Epithelial cell of proximal tubule (primary cell): ENCODE data around the gene ZWILCH. TPM values are rescaled to one million over a fixed set of nuclear protein-coding genes. Genes with fewer than 3 reads are reported as not detected.

ENCODE experiments used
- DNase-seq: peaks from one replicate; pipeline ENCODE4 v3.0.0-alpha.2; 2011; ENCODE audit warnings: low read depth
- H3K4me3 ChIP-seq: 2 replicates; pipeline ENCODE4 v1.5.1; 2011; ENCODE audit warnings: low read depth, mild to moderate bottlenecking, low read length
- total RNA-seq: library from RNA; depleted of rRNA; stranded (reverse); fragments of >200 nt; gene quantifications from 2 replicates; pipeline ENCODE4 v1.2.3, GENCODE V29; 2015
- TF ChIP-seq, protein P1 (sequence below): conservative IDR thresholded peaks from 2 replicates; pipeline ENCODE4 v1.5.1; 2012; ENCODE audit warnings: low read depth, mild to moderate bottlenecking, low read length

Gene ZWILCH
- total RNA-seq, 1 donor from 2014 or later, result 30.6 TPM

DNA sequence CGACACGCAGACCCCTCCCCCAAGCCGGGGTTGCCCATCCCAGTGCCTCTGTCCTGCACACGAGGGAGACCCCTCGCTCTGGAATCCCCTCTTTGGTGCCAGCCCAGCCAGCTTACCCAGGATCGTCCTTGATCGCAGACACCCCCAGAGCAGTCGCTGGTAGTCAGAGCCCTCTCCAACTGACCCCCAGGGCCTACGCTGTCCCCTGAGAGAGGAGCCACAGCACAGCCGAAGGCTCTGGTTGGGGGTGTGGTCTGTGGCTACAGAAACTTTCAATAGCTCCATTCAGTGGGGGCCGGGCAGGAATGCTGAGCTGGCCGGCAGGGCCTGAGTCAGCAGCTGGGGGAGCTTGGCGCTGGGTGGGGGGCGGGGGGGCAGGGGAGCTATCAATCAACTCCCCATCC is 60.6 kb downstream of the ZWILCH start, which contains the start of gene LCTL:
TSS of gene LCTL (minus strand) at position 258 of the 404 bp plus-strand sequence. CDS start 633 bp downstream, outside the sequence.
- DNase-seq, result no peak
- TF ChIP-seq, protein P1, sequence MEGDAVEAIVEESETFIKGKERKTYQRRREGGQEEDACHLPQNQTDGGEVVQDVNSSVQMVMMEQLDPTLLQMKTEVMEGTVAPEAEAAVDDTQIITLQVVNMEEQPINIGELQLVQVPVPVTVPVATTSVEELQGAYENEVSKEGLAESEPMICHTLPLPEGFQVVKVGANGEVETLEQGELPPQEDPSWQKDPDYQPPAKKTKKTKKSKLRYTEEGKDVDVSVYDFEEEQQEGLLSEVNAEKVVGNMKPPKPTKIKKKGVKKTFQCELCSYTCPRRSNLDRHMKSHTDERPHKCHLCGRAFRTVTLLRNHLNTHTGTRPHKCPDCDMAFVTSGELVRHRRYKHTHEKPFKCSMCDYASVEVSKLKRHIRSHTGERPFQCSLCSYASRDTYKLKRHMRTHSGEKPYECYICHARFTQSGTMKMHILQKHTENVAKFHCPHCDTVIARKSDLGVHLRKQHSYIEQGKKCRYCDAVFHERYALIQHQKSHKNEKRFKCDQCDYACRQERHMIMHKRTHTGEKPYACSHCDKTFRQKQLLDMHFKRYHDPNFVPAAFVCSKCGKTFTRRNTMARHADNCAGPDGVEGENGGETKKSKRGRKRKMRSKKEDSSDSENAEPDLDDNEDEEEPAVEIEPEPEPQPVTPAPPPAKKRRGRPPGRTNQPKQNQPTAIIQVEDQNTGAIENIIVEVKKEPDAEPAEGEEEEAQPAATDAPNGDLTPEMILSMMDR, result no peak
- no peak within 1 kb of the TSS for H3K4me3 ChIP-seq

DNA sequence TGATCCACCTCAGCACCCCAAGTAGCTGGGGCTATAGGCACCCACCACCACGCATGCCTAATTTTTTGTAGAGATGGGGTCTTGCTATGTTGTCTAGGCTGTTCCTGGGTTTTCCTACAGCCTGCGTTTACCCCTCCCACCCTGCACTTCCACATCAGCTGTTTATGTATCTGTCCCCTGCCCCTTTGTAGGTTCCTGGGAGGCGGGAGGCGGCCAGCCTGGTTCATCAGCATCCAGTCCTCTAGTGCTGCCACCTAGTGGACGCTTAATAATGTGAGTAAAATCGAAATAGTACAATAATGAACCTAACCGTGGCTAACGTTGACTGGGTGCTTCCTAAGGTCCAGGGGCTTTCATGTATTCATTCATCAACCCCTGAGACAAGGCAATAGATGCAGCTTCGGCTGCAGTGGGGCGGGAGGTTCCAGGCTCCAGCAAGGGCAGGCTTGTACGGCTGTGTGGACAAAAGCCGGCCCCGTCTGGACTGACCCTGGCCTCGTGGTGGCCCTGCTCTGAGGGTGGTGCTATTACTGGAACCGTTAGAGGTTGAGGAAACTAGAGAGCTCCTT is 61.9 kb downstream of the ZWILCH start:
- H3K4me3 ChIP-seq, result no peak overlapping the region
- no peak for DNase-seq
- TF ChIP-seq, protein P1, result peak; percentile 77

DNA sequence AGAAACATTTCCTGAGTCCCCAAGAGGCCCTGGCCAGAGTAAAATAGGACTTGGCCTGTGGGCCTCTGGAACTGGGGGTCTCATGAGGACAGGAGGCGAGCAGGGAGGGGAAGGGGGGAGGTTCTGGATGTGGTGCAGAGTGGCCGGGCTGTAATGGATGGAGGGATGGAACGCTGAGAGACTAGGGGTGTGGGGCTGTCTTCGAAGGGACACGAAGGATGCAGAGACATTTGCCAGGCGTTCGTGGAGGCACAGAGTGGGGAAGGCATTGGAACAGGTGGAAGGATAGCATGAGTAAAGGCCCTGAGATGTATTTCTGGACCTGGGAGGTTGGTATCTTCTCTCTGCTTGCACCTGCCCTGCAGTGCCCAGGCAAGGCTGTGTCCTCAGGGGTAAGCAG is 62.8 kb downstream of the ZWILCH start:
- H3K4me3 ChIP-seq, result no peak overlapping the region
- TF ChIP-seq, protein P1, result no peak
- DNase-seq, result no peak

DNA sequence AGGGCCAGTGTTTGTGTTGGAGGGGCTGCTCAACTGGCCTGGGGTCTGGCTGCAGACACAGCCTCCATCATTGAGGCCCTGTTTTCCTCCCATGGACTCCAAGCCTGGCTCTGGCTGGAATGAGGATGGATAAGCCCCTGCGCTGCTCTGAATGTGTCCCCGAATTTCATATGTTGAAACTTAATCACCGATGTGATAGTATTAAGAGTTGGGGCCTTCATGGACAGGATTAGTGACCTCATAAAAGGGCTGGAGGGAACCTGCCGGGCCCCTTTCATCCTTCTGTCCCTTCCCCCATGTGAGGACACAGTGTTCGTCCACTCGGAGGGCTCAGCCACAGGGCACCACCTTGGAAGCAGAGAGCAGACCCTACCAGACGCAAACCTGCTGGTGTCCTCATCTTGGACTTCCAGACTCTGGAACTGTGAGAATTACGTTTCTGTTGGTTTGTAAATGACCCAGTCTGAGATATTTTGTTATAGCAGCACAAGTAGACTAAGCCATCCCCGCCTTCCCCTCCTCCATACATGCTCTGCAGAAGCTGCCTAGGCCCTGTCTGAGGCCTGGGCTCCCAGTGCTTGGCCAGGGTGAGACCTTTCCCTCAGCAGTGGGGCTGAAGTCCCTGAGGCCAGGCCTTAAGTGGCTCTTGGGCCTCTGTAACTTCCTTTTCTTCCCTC is 64.5 kb downstream of the ZWILCH start:
- DNase-seq, result no peak
- TF ChIP-seq, protein P1, result no peak
- H3K4me3 ChIP-seq, result no peak overlapping the region

DNA sequence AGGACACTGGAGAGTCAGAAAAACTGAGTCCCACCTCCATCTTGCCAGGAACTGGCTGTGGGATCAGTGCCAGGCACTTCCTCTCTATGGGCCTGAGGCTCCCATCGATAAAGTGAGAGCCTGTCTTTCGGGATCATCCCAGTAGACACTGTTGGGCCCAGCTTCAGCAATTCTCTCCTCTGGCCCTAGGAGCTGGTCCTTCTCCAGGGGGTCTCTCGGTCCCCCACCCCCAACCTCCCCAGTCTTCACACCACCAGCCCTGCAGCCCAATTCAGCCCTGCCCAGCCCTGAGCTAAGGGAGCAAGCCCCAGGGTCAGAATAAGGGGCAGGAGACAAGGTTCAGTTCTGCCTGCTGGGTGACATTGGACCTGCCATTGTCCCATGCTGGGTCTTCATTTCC is 65.2 kb downstream of the ZWILCH start:
- H3K4me3 ChIP-seq, result no peak overlapping the region
- TF ChIP-seq, protein P1, result no peak
- DNase-seq, result no peak

DNA sequence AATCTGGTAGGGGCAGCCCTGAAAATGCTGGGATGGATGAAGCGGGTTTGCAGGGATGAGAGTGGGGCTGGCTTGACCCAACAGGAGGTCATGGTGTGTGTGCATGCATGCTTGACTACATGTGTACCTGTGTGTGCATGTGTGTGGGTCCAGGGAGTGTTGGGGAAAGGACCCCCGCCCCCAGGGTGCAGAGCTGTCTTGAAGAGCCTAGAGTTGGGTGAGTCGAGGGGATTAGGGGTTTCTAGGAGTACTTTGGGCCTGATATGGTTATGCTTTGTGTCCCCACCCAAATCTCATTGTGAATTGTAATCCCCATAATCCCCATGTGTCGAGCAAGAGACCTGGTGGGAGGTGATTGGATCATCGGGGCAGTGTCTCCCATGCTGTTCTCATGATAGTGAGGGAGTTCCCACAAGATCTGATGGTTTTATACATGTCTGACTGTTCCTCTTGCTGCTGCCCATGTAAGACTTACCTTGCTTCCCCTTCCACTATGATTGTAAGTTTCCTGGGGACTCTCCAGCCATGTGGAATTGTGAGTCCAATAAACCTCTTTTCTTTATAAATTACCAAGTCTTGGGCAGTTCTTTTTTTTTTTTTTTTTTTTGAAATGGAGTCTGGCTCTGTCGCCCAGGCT is 65.8 kb downstream of the ZWILCH start:
- TF ChIP-seq, protein P1, result no peak
- no peak for DNase-seq
- no peak overlapping the region for H3K4me3 ChIP-seq

DNA sequence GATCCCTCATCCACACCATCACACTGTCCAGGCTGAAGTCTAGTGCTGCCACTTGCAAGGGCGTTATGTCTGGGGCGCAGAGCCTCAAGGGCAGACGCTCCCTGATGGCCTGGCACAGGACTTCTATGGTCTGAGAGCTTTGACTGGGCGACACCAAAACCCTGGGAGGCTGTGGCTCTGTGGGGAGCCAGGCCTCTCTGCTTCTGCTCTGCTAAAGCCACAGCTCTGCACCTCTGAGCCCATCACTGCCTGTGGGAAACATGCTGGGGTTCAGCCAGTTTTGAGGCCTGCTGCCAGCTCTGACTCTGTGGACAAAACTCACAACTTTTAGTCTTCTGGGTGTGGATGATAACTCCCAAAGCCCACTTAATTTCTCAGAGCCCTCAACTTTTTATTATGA is 67.0 kb downstream of the ZWILCH start:
- no peak for DNase-seq
- TF ChIP-seq, protein P1, result no peak

More for the DNA sequence above, 67.0 kb downstream of the ZWILCH start:
- H3K4me3 ChIP-seq, result no peak overlapping the region
